Measurements from ENCODE around the gene CRY1.

The CRY1 gene

GRCh38 chr12:106941481-106942156 is 151.7 kb downstream of the CRY1 start:
- TF ChIP-seq TAF1 (IDR thresholded peaks at IDR 0.05; ENCODE audit: borderline replicate concordance, insufficient read depth, low read length) (no peak), SIN3A (IDR thresholded peaks at IDR 0.05; ENCODE audit: borderline replicate concordance, insufficient read depth, low read length) (no peak), POLR2AphosphoS5 (IDR thresholded peaks at IDR 0.05; ENCODE audit: low read depth, low read length) (no peak), REST (IDR thresholded peaks at IDR 0.05; ENCODE audit: insufficient read depth in 1 of 2, low read depth in 2 of 2, low read length in 2 of 2) (no peak), FOXP2 (optimal IDR thresholded peaks at IDR 0.05; ENCODE audit: borderline replicate concordance, extremely low read depth, extremely low read length, insufficient read depth) (no peak)

All from PFSK-1 (cell line).